Measurements from ENCODE around the gene BCL10. TPM values are rescaled to one million over a fixed set of nuclear protein-coding genes. Genes with fewer than 3 reads are reported as not detected.

Gene BCL10
- 39.9 and 50.0 TPM in 2 replicates for total RNA-seq

GRCh38 chr1:85276215-85276977, at the start of gene BCL10:
TSS of gene BCL10 (minus strand) at chr1:85276632. CDS start at chr1:85276352, 280 bp downstream.

DNA sequence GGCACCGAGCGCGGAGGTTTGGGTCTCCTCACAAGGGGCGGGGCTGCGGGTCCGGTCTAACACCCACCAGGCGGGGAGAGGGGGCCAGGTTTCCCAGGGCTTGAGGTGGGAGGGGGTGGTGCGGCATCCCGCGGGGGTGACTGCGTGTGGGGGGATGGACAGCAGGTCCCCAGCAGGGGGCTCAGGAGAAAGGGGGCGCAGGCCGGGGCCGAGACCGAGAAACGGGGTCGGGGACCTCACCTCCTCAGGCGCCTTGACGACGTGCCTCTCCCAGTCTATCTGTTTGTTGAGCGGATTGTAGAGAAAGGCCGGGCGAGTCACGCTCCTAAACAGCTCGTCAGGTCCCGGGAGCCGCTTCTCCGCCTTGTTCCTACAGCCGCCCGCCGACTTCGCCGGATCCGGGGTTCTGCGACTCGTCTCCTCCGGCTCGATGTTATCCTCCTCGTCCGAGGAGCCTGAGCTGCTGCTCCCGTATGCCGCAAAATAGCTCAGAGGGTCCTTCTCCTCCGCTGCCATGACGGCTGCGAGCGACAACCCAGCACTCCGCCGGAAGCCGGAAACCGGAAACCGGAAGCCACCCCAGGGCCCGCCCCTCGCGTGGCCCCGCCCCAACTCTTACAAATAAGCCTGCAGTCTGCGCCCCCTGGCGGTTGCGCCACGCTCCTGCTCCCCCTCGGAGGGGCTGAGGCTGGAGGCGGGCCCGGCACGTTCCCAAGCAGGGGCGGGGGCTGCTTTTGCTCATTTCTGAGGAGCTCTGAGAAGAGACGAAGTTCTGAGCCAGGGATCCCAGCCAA, 17.1 kb downstream of the BCL10 start, which contains the start of gene C1orf52:
C1orf52 (minus strand) TSS at position 545 of the 794 bp plus-strand sequence; CDS start at position 516, 29 bp downstream.

Small RNA genes lying within 50 kb of the gene (small RNA-seq; reads per million reads assigned to genes)
- gene RF00019: not detected

Other genes starting within 250 kb of the BCL10 start
- gene MCOLN3, start 228.1 kb downstream of the BCL10 start, total RNA-seq: 7.8 and 13.7 TPM in 2 replicates
- 6.9 and 8.6 TPM in 2 replicates for gene SYDE2, start 75.6 kb downstream of the BCL10 start, total RNA-seq
- gene C1orf52, start 17.0 kb downstream of the BCL10 start, total RNA-seq: 13.5 and 14.6 TPM in 2 replicates
- 108 and 134 TPM in 2 replicates for gene DDAH1, start 188.5 kb upstream of the BCL10 start, total RNA-seq

All from articular chondrocyte of knee joint (primary cell).